CD4-positive, alpha-beta T cell (primary cell): Measurements from ENCODE around the gene RPL34. TPM values are rescaled to one million over a fixed set of nuclear protein-coding genes. Genes with fewer than 3 reads are reported as not detected.

Experiments
- ATAC-seq: fragments of 200-7000 bp; cut with Tn5 transposase; one replicate; pipeline ENCODE4 v1.10.0; 2022; ENCODE audit warnings: mild to moderate bottlenecking; ENCODE audit not compliant: poor library complexity
- CTCF ChIA-PET: fragments of 350-600 bp; sonication (Branson Sonifier 250); formaldehyde crosslinking; loops from one replicate; lab custom pipeline; 2021; ENCODE audit warnings: antibody characterized with exemption, inconsistent platforms; lab: Charles Lee
- POLR2A ChIA-PET: fragments of 350-600 bp; sonication (Branson Sonifier 250); formaldehyde crosslinking; loops from one replicate; lab custom pipeline; 2021; ENCODE audit warnings: antibody characterized with exemption, inconsistent platforms; lab: Charles Lee
- DNase-seq, 14 experiments: peaks; one replicate each; pipeline ENCODE4 v3.0.0-alpha.2; 2013 to 2020; ENCODE audit warnings: mixed read lengths in 2 of 14
- H3K27ac ChIP-seq, 2 donors: one replicate each; pipeline versions ENCODE4 v1.5.1 to v1.7.0; 2013; ENCODE audit warnings: low read length in 2 of 2, low read depth in 1 of 2, mild to moderate bottlenecking in 1 of 2
- H3K27me3 ChIP-seq, 2 experiments: 1 replicate in 1 of 2; 2 replicates in 1 of 2; pipeline versions ENCODE4 v1.6.1 to v1.7.0; 2013; ENCODE audit warnings: low read length in 2 of 2, control low read depth in 1 of 2, mild to moderate bottlenecking in 1 of 2, moderate library complexity in 1 of 2; ENCODE audit not compliant: insufficient read depth in 2 of 2, control insufficient read depth in 1 of 2
- H3K36me3 ChIP-seq: one replicate; pipeline ENCODE4 v1.6.1; 2013; ENCODE audit warnings: low read length, control low read depth; ENCODE audit not compliant: insufficient read depth
- H3K4me1 ChIP-seq: one replicate; pipeline ENCODE4 v1.6.1; 2013; ENCODE audit warnings: low read length, control low read depth; ENCODE audit not compliant: insufficient read depth
- H3K4me3 ChIP-seq: one replicate; pipeline ENCODE4 v1.5.1; 2013; ENCODE audit warnings: mild to moderate bottlenecking, low read length, moderate library complexity
- H3K9me3 ChIP-seq, 2 experiments: 1 replicate in 1 of 2; 2 replicates in 1 of 2; pipeline versions ENCODE4 v1.6.1 to v1.7.0; 2013; ENCODE audit warnings: low read length in 2 of 2, mild to moderate bottlenecking in 2 of 2, control low read depth in 1 of 2, moderate library complexity in 1 of 2; ENCODE audit not compliant: control insufficient read depth in 1 of 2, insufficient read depth in 1 of 2
- H3K27ac Mint-ChIP-seq: one replicate; pipeline ENCODE4 v1.8.0; 2020; ENCODE audit warnings: mixed read lengths
- H3K27me3 Mint-ChIP-seq: one replicate; pipeline ENCODE4 v1.8.0; 2021; ENCODE audit warnings: mixed read lengths
- H3K36me3 Mint-ChIP-seq: one replicate; pipeline ENCODE4 v1.8.0; 2021; ENCODE audit warnings: low read depth, mixed read lengths
- H3K4me1 Mint-ChIP-seq: one replicate; pipeline ENCODE4 v1.8.0; 2021; ENCODE audit warnings: low read depth, mixed read lengths
- H3K4me3 Mint-ChIP-seq: one replicate; pipeline ENCODE4 v1.8.0; 2020; ENCODE audit warnings: mild to moderate bottlenecking, mixed read lengths
- H3K9me3 Mint-ChIP-seq: one replicate; pipeline ENCODE4 v1.8.0; 2020; ENCODE audit warnings: mixed read lengths
- CTCF ChIP-seq: fragments of 200-600 bp; IDR thresholded peaks from one replicate; pipeline ENCODE4 v1.8.0; 2022; ENCODE audit warnings: antibody characterized with exemption, mild to moderate bottlenecking
- intact Hi-C, 2 experiments: fragments of 100-400 bp; cut with DNase I in 1 of 2; cut with micrococcal nuclease in 1 of 2; formaldehyde crosslinking; loops; one replicate each; pipeline versions ENCODE4 v1.15.1 to v1.9.0; 2023 to 2025; cut with DNase I, micrococcal nuclease
- total RNA-seq, 174 experiments: library from RNA in 2 of 174; stranded (reverse) in 2 of 174; gene quantifications; one replicate each; pipeline ENCODE4 v1.2.3 and lab custom pipeline; 2021 to 2026

Gene RPL34
- total RNA-seq, 2 experiments from 2014 or later: 3,283 to 3,551 TPM

DNA sequence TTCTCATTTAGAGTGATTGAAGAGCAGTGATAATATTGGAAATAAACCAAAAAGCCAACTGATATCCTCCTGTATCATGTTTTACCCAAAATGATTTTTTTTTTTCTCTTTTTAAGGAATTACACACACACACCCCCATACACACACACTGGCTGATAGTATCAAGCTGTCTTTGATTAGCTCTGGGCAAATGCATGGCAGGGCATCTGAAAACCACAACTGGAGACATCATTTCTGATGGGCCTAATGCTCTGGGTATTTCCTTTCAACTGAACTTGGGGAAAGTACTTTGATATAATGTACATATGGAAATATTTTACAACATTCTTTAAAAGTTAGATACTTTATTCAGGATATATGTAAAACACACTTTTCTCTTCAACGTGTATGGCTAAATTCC, 15.9 kb downstream of the RPL34 start:
- ATAC-seq (no peak), DNase-seq (no peak)
- no peak overlapping the region for H3K4me3 ChIP-seq
- ChIA-PET CTCF (no interaction called here), POLR2A (no interaction called here)
- no peaks in the 10 kb centered on the region for H3K9me3 ChIP-seq
- intact Hi-C loops: no loop called here
- H3K36me3 ChIP-seq: peaks cover 41% of the 10 kb centered on the region
- no peak for TF ChIP-seq CTCF
- peaks cover 48% of the 10 kb centered on the region for H3K36me3 Mint-ChIP-seq
- no peaks in the 10 kb centered on the region for H3K9me3 Mint-ChIP-seq
- H3K27ac Mint-ChIP-seq: no peak overlapping the region
- H3K27me3 Mint-ChIP-seq: no peaks in the 10 kb centered on the region
- H3K4me3 Mint-ChIP-seq: no peak overlapping the region
- no peak overlapping the region for H3K27ac ChIP-seq
- H3K4me1 Mint-ChIP-seq: no peaks in the 10 kb centered on the region
- H3K27me3 ChIP-seq: no peaks in the 10 kb centered on the region
- no peaks in the 10 kb centered on the region for H3K4me1 ChIP-seq

GRCh38 chr4:108637856-108638255, 17.5 kb downstream of the RPL34 start:
- CTCF ChIA-PET: interaction anchor here (0.8 kb wide), 2 partner anchors 10 to 619 kb away, joined by 3 to 6 read pairs; no protein-coding TSS in a partner anchor
- ATAC-seq: peak; percentile 29
- H3K4me1 Mint-ChIP-seq: no peaks in the 10 kb centered on the region
- POLR2A ChIA-PET: interaction anchor here (0.7 kb wide), 1 partner anchor 14 kb away, joined by 3 read pairs; no protein-coding TSS in a partner anchor
- H3K4me3 Mint-ChIP-seq: no peak overlapping the region
- H3K27me3 Mint-ChIP-seq: no peaks in the 10 kb centered on the region
- Histone ChIP-seq H3K4me3 (no peak overlapping the region), H3K27ac (no peak overlapping the region), H3K27me3 (no peaks in the 10 kb centered on the region), H3K36me3 (peaks cover 28% of the 10 kb centered on the region), H3K4me1 (no peaks in the 10 kb centered on the region), H3K9me3 (no peaks in the 10 kb centered on the region)
- DNase-seq: no peak
- intact Hi-C loops: no loop called here
- H3K9me3 Mint-ChIP-seq: no peaks in the 10 kb centered on the region
- no peak overlapping the region for H3K27ac Mint-ChIP-seq
- no peak for TF ChIP-seq CTCF
- peaks cover 32% of the 10 kb centered on the region for H3K36me3 Mint-ChIP-seq

DNA sequence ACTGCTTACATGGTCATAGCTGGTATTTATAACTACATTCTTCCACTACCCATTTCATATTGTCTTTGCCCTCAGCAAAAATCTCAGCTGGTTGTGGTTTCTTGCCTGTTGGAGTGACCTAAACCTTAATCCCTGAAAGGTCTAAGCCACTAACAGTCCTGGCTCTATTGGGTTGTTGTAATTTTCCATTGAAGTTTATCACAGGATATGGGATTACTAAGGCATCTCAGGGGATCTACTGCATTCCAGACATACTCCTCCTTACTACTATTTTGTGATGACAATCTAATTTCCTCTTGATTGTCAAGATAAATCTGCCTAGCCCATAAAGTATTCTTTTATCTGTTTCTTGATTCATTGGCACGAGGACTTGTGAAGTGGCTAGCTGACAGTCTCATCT, 23.9 kb downstream of the RPL34 start:
- H3K27me3 Mint-ChIP-seq: no peaks in the 10 kb centered on the region
- peaks cover 13% of the 10 kb centered on the region for H3K4me1 Mint-ChIP-seq
- no peak overlapping the region for H3K4me3 Mint-ChIP-seq
- Histone ChIP-seq H3K9me3 (no peaks in the 10 kb centered on the region), H3K36me3 (no peaks in the 10 kb centered on the region), H3K4me1 (peaks cover 2% of the 10 kb centered on the region), H3K27ac (no peak overlapping the region), H3K27me3 (no peaks in the 10 kb centered on the region), H3K4me3 (no peak overlapping the region)
- H3K36me3 Mint-ChIP-seq: no peaks in the 10 kb centered on the region
- DNase-seq (no peak), ATAC-seq (no peak)
- intact Hi-C loops: loop anchor here in 1 of 2 experiments (10.0 kb wide), 1 partner anchor 1091 kb away; the partner anchor contains the start of gene PLA2G12A
- TF ChIP-seq CTCF: no peak
- H3K9me3 Mint-ChIP-seq: no peaks in the 10 kb centered on the region
- CTCF ChIA-PET: no interaction called here
- H3K27ac Mint-ChIP-seq: no peak overlapping the region
- POLR2A ChIA-PET: interaction anchor here (0.6 kb wide), 1 partner anchor 13 kb away, joined by 4 read pairs; no protein-coding TSS in a partner anchor
